HepG2 (cell line): ENCODE measurements around the gene CD180. TPM values are rescaled to one million over a fixed set of nuclear protein-coding genes. Genes with fewer than 3 reads are reported as not detected.

ENCODE experiments used
- ATAC-seq: fragments of 200-7000 bp; cut with Tn5 transposase; 3 replicates; pipeline ENCODE4 v1.9.1; 2020; ENCODE audit warnings: mild to moderate bottlenecking, moderate library complexity
- BruUV-seq: library from RNA; stranded (reverse); fragments of 400-500 nt; replicated peaks from 2 replicates; lab custom pipeline; 2021; lab: Mats Ljungman, UMichigan
- CTCF ChIA-PET: fragments of 300-600 bp; formaldehyde crosslinking; extraction: SDS; loops from one replicate; lab custom pipeline; 2021; ENCODE audit warnings: low total read pairs, inconsistent platforms, low intra/inter-chr PET ratio; lab: Yijun Ruan, JAX
- POLR2A ChIA-PET: fragments of 350-600 bp; sonication (Branson Sonifier 250); formaldehyde crosslinking; loops from one replicate; lab custom pipeline; 2020; ENCODE audit warnings: antibody characterized with exemption, inconsistent platforms; lab: Yijun Ruan, JAX
- DNase-seq: peaks from one replicate; pipeline ENCODE4 v3.0.0-alpha.2; 2015; ENCODE audit warnings: low spot score
- FAIRE-seq: peaks from 3 replicates; lab custom pipeline; 2011; peaks lifted over from hg19 to GRCh38; lab: Jason Lieb, UNC
- H2AFZ ChIP-seq: one replicate; pipeline ENCODE4 v1.6.1; 2011; ENCODE audit warnings: low read length, inconsistent platforms
- H3K27ac ChIP-seq: fragments of 300-600 bp; 3 replicates; pipeline ENCODE4 v1.8.0; 2011; ENCODE audit warnings: mixed run types, mild to moderate bottlenecking, mixed read lengths, low read length, inconsistent platforms; ENCODE audit not compliant: insufficient read depth; ENCODE audit errors: extremely low read length
- H3K27me3 ChIP-seq, 2 experiments: fragments of 200-600 bp in 1 of 2; 2 replicates in 1 of 2; 3 replicates in 1 of 2; pipeline versions ENCODE4 v1.6.0 to v1.8.0; 2011; ENCODE audit warnings: low read length in 2 of 2, mild to moderate bottlenecking in 2 of 2, moderate library complexity in 2 of 2, inconsistent platforms in 1 of 2; ENCODE audit not compliant: insufficient read depth in 2 of 2, control insufficient read depth in 1 of 2
- H3K36me3 ChIP-seq, 2 experiments: fragments of 200-600 bp in 1 of 2; replicated peaks in 1 of 2; 2 replicates in 1 of 2; 3 replicates in 1 of 2; pipeline versions ENCODE4 v1.5.1 to v1.8.0; 2011; ENCODE audit warnings: low read length in 2 of 2, inconsistent platforms in 1 of 2; ENCODE audit not compliant: insufficient read depth in 2 of 2, control insufficient read depth in 1 of 2
- H3K4me1 ChIP-seq: 2 replicates; pipeline ENCODE4 v1.5.1; 2012; ENCODE audit warnings: low read length, inconsistent platforms; ENCODE audit not compliant: insufficient read depth
- H3K4me2 ChIP-seq: 2 replicates; pipeline ENCODE4 v1.6.0; 2011; ENCODE audit warnings: low read depth, low read length, inconsistent platforms
- H3K4me3 ChIP-seq, 3 experiments: fragments of 200-600 bp in 1 of 3; sonication (generic), shearing (Covaris generic) in 1 of 3; replicated peaks in 1 of 3; 2 replicates each; pipeline ENCODE4 v1.5.1; 2011 to 2016; ENCODE audit warnings: low read length in 3 of 3, inconsistent platforms in 2 of 3, low read depth in 2 of 3, mild to moderate bottlenecking in 2 of 3, control low read depth in 1 of 3, mixed read lengths in 1 of 3; ENCODE audit not compliant: insufficient read depth in 1 of 3
- H3K79me2 ChIP-seq: one replicate; pipeline ENCODE4 v1.6.1; 2011; ENCODE audit warnings: low read length, inconsistent platforms; ENCODE audit not compliant: insufficient read depth
- H3K9ac ChIP-seq: 2 replicates; pipeline ENCODE4 v1.6.0; 2011; ENCODE audit warnings: mild to moderate bottlenecking, low read depth, low read length, inconsistent platforms; ENCODE audit not compliant: insufficient read depth
- H3K9me3 ChIP-seq: 2 replicates; pipeline ENCODE4 v1.5.1; 2012; ENCODE audit warnings: mild to moderate bottlenecking, low read length
- H4K20me1 ChIP-seq: 2 replicates; pipeline ENCODE4 v1.6.0; 2011; ENCODE audit warnings: inconsistent platforms, mild to moderate bottlenecking, low read length, moderate library complexity; ENCODE audit not compliant: insufficient read depth
- HINFP ChIP-seq: sonication (generic); formaldehyde crosslinking; IDR thresholded peaks from 2 replicates; pipeline ENCODE4 v1.4.0; 2020; ENCODE audit warnings: low read depth, mild to moderate bottlenecking, missing genetic modification reagents
- RFX1 ChIP-seq: fragments of 450-650 bp; IDR thresholded peaks from 2 replicates; pipeline ENCODE4 v1.6.1; 2017
- ZBTB3 ChIP-seq: sonication (generic); formaldehyde crosslinking; IDR thresholded peaks from 2 replicates; pipeline ENCODE4 v1.4.0; 2020; ENCODE audit warnings: low read depth, mild to moderate bottlenecking, moderate library complexity, missing genetic modification reagents, borderline replicate concordance
- WGBS: methylation state at CpG from one replicate; pipeline ENCODE4 v1.1.6; 2017; ENCODE audit warnings: low lambda C conversion rate; 5-methylcytosine and 5-hydroxymethylcytosine counted together
- in situ Hi-C: cut with HindIII; loops from 2 replicates; pipeline ENCODE4 v1.10.0; 2017; ENCODE audit warnings: low pct_unique_long_range_greater_than_20kb; ENCODE audit not compliant: extremely low pct_ligation_motif_present
- intact Hi-C: fragments of 100-400 bp; cut with micrococcal nuclease; formaldehyde crosslinking; loops from one replicate; pipeline ENCODE4 v1.10.0; 2022; ENCODE audit not compliant: unreplicated experiment
- polyA plus RNA-seq, 8 experiments: library from polyadenylated mRNA; depleted of rRNA in 3 of 8; stranded (reverse) in 7 of 8; unstranded in 1 of 8; fragments of >200 nt; fragmentation: Illumina TruSeq in 4 of 8; extraction: Trizol in 4 of 8; gene quantifications; 2 replicates each; pipeline versions ENCODE4 v1.2.1 to v1.2.3, GENCODE V29; 2011 to 2016; ENCODE audit warnings: low read depth in 4 of 8, missing spikeins in 1 of 8, mixed read lengths in 1 of 8; ENCODE audit not compliant: insufficient read depth in 1 of 8
- total RNA-seq, 5 experiments: library from RNA; depleted of rRNA; stranded (reverse); fragments of >200 nt; fragmentation: Illumina TruSeq; extraction: Trizol; gene quantifications; 2 replicates each; pipeline ENCODE4 v1.2.3, GENCODE V29; 2016; ENCODE audit warnings: low read depth in 1 of 5
- TF ChIP-seq, protein P1 (sequence below): sonication (generic); formaldehyde crosslinking; IDR thresholded peaks from 2 replicates; pipeline ENCODE4 v1.4.0; 2020; ENCODE audit warnings: missing genetic modification reagents
- TF ChIP-seq, protein P2 (sequence below): sonication (generic); formaldehyde crosslinking; IDR thresholded peaks from 2 replicates; pipeline ENCODE4 v1.5.0; 2020; ENCODE audit warnings: mild to moderate bottlenecking, missing genetic modification reagents, borderline replicate concordance

CD180 gene
- total and polyA plus RNA-seq, 2 of the 13 experiments (the other 11 are each of a cell fraction or from before 2014, with no cell fraction given): not detected

DNA sequence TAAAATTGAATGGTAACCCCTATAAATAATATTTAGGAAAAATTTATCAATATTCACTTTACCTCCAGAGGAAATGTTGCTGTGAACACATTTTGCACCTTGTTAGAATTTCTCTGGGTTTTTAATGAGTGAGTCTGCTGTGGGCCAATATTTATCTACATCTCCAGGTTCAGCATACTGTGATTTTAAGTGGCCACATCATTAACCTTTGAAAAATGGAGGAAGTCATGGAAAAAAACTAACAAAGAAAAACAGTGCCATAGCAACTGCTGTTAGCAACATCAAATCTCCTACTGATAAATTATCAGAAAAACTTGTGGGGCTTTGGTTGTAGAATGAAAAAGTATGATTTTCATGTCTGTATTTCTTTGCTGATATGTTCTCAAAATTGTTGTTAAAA is 55.0 kb downstream of the CD180 start:
- H2AFZ ChIP-seq: no peak overlapping the region
- no TSS peak for BruUV-seq
- TF ChIP-seq, protein P1, sequence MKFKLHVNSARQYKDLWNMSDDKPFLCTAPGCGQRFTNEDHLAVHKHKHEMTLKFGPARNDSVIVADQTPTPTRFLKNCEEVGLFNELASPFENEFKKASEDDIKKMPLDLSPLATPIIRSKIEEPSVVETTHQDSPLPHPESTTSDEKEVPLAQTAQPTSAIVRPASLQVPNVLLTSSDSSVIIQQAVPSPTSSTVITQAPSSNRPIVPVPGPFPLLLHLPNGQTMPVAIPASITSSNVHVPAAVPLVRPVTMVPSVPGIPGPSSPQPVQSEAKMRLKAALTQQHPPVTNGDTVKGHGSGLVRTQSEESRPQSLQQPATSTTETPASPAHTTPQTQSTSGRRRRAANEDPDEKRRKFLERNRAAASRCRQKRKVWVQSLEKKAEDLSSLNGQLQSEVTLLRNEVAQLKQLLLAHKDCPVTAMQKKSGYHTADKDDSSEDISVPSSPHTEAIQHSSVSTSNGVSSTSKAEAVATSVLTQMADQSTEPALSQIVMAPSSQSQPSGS (CRISPR knock-in tag): no peak
- TF ChIP-seq ZBTB3 (CRISPR knock-in tag) (no peak), RFX1 (0 out of 2 replicates have a peak, but pooled peaks have one; percentile 6), HINFP (no peak)
- TF ChIP-seq, all 625 proteins: peak for 1
- ChIA-PET POLR2A (no interaction called here), CTCF (no interaction called here)
- FAIRE-seq: no peak
- intact Hi-C loops (loop anchor here (5.0 kb wide), 3 partner anchors 44 to 149 kb away; no protein-coding TSS in a partner anchor), in situ Hi-C loops (loop anchor here (5.0 kb wide), 1 partner anchor 139 kb away; no protein-coding TSS in a partner anchor)
- H3K4me1 ChIP-seq: peaks cover 56% of the 10 kb centered on the region
- no peaks in the 10 kb centered on the region for H3K9me3 ChIP-seq
- H3K27me3 ChIP-seq: no peaks in the 10 kb centered on the region
- peaks cover 5 to 9% of the 10 kb centered on the region in 2 experiments; a peak in 3 of 5 replicates for H3K36me3 ChIP-seq
- no peaks in the 10 kb centered on the region for H3K79me2 ChIP-seq
- no peak for ATAC-seq
- H3K27ac ChIP-seq: no peak overlapping the region
- no peak overlapping the region for H3K4me2 ChIP-seq
- H3K9ac ChIP-seq: no peak overlapping the region
- DNase-seq: no peak
- no peaks in the 10 kb centered on the region for H4K20me1 ChIP-seq
- H3K4me3 ChIP-seq: no peak overlapping the region

DNA sequence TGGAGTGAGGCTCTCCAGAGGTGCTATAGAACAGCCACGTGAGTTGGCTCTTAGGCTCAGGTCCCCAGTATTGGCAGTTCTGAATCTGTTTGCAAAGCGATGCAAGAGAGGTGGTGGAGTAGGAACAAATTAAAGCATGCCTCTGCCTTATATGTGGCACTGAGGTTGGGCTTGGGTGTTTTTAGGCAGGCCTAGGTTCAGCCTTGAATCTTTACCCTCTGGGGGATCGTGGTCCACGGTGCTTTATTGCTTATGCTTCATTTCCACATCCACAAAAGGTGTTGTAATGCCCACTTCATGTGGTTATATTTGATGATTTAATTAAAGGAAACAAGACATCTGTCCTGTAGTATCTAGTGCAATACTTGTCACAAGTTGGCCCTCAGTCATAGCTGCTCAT is 56.2 kb downstream of the CD180 start:
- ChIA-PET CTCF (no interaction called here), POLR2A (no interaction called here)
- no peak for FAIRE-seq
- Histone ChIP-seq H3K79me2 (no peaks in the 10 kb centered on the region), H3K27me3 (no peaks in the 10 kb centered on the region), H3K36me3 (peaks cover 3 to 5% of the 10 kb centered on the region in 2 experiments; a peak in 4 of 5 replicates), H3K9ac (no peak overlapping the region), H2AFZ (no peak overlapping the region), H3K4me3 (no peak overlapping the region), H3K4me2 (no peak overlapping the region), H3K27ac (no peak overlapping the region), H3K9me3 (no peaks in the 10 kb centered on the region), H3K4me1 (peaks cover 50% of the 10 kb centered on the region), H4K20me1 (no peaks in the 10 kb centered on the region)
- ATAC-seq: no peak
- no peak for DNase-seq
- intact Hi-C loops (loop anchor here (5.0 kb wide), 3 partner anchors 43 to 148 kb away; no protein-coding TSS in a partner anchor), in situ Hi-C loops (loop anchor here (5.0 kb wide), 1 partner anchor 138 kb away; no protein-coding TSS in a partner anchor)
- BruUV-seq: no TSS peak
- 100% methylated on average over 4 of the region's 4 CpGs for WGBS
- TF ChIP-seq, protein P2, sequence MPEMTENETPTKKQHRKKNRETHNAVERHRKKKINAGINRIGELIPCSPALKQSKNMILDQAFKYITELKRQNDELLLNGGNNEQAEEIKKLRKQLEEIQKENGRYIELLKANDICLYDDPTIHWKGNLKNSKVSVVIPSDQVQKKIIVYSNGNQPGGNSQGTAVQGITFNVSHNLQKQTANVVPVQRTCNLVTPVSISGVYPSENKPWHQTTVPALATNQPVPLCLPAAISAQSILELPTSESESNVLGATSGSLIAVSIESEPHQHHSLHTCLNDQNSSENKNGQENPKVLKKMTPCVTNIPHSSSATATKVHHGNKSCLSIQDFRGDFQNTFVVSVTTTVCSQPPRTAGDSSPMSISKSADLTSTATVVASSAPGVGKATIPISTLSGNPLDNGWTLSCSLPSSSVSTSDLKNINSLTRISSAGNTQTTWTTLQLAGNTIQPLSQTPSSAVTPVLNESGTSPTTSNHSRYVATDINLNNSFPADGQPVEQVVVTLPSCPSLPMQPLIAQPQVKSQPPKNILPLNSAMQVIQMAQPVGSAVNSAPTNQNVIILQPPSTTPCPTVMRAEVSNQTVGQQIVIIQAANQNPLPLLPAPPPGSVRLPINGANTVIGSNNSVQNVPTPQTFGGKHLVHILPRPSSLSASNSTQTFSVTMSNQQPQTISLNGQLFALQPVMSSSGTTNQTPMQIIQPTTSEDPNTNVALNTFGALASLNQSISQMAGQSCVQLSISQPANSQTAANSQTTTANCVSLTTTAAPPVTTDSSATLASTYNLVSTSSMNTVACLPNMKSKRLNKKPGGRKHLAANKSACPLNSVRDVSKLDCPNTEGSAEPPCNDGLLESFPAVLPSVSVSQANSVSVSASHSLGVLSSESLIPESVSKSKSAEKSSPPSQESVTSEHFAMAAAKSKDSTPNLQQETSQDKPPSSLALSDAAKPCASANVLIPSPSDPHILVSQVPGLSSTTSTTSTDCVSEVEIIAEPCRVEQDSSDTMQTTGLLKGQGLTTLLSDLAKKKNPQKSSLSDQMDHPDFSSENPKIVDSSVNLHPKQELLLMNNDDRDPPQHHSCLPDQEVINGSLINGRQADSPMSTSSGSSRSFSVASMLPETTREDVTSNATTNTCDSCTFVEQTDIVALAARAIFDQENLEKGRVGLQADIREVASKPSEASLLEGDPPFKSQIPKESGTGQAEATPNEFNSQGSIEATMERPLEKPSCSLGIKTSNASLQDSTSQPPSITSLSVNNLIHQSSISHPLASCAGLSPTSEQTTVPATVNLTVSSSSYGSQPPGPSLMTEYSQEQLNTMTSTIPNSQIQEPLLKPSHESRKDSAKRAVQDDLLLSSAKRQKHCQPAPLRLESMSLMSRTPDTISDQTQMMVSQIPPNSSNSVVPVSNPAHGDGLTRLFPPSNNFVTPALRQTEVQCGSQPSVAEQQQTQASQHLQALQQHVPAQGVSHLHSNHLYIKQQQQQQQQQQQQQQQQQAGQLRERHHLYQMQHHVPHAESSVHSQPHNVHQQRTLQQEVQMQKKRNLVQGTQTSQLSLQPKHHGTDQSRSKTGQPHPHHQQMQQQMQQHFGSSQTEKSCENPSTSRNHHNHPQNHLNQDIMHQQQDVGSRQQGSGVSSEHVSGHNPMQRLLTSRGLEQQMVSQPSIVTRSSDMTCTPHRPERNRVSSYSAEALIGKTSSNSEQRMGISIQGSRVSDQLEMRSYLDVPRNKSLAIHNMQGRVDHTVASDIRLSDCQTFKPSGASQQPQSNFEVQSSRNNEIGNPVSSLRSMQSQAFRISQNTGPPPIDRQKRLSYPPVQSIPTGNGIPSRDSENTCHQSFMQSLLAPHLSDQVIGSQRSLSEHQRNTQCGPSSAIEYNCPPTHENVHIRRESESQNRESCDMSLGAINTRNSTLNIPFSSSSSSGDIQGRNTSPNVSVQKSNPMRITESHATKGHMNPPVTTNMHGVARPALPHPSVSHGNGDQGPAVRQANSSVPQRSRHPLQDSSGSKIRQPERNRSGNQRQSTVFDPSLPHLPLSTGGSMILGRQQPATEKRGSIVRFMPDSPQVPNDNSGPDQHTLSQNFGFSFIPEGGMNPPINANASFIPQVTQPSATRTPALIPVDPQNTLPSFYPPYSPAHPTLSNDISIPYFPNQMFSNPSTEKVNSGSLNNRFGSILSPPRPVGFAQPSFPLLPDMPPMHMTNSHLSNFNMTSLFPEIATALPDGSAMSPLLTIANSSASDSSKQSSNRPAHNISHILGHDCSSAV: no peak
